Mucosa of gallbladder (tissue), 1 donor: ENCODE data around the gene TRPM2. TPM values are rescaled to one million over a fixed set of nuclear protein-coding genes. Genes with fewer than 3 reads are reported as not detected.
A peak's percentile ranks its signal among the peaks of the same experiment; 100 is the strongest.

Experiments used
- DNase-seq: peaks from one replicate; pipeline ENCODE4 v3.0.0-alpha.2; 2020; ENCODE audit warnings: low spot score
- total RNA-seq: library from RNA; stranded (reverse); gene quantifications from one replicate; pipeline ENCODE4 v1.2.1, GENCODE V29; 2021
- donor health status: DM: no; HTN: no; CAD: no.

Gene TRPM2
- total RNA-seq, 1 donor from 2014 or later = 13.8 TPM

GRCh38 chr21:44429894-44430293, 76.5 kb downstream of the TRPM2 start:
- DNase-seq = no peak

- no peak for DNase-seq
Measured at GRCh38 chr21:44431300-44431699, 77.9 kb downstream of the TRPM2 start.

GRCh38 chr21:44432841-44433790, 79.7 kb downstream of the TRPM2 start:
- no peak for DNase-seq

- no peak for DNase-seq
Measured at GRCh38 chr21:44433791-44434567, 80.6 kb downstream of the TRPM2 start.

GRCh38 chr21:44434568-44434925, 81.1 kb downstream of the TRPM2 start:
- DNase-seq = no peak

- DNase-seq = no peak
Measured at GRCh38 chr21:44434936-44435635, 81.7 kb downstream of the TRPM2 start.

GRCh38 chr21:44436111-44436611, 82.7 kb downstream of the TRPM2 start:
- no peak for DNase-seq

- DNase-seq = no peak
Measured at GRCh38 chr21:44436958-44437357, 83.5 kb downstream of the TRPM2 start.

- no peak for DNase-seq
Measured at GRCh38 chr21:44437371-44437695, 83.9 kb downstream of the TRPM2 start.

GRCh38 chr21:44437696-44438431, 84.4 kb downstream of the TRPM2 start:
- no peak for DNase-seq

GRCh38 chr21:44438531-44439210, 85.2 kb downstream of the TRPM2 start:
- peak; percentile 38 for DNase-seq

- DNase-seq = no peak
Measured at GRCh38 chr21:44439211-44439600, 85.8 kb downstream of the TRPM2 start.

- DNase-seq = no peak
Measured at GRCh38 chr21:44440241-44441040, 87.0 kb downstream of the TRPM2 start.

GRCh38 chr21:44441041-44441400, 87.6 kb downstream of the TRPM2 start:
- no peak for DNase-seq

GRCh38 chr21:44441581-44442265, 88.3 kb downstream of the TRPM2 start:
- DNase-seq = no peak

GRCh38 chr21:44442266-44443125, 89.1 kb downstream of the TRPM2 start:
- DNase-seq = no peak

- no peak for DNase-seq
Measured at GRCh38 chr21:44443291-44443890, 90.0 kb downstream of the TRPM2 start.

- DNase-seq = no peak
Measured at GRCh38 chr21:44443891-44444285, 90.5 kb downstream of the TRPM2 start.
